Left lobe of liver (tissue), 2 donors: ENCODE measurements around the gene LRRC43. TPM values are rescaled to one million over a fixed set of nuclear protein-coding genes. Genes with fewer than 3 reads are reported as not detected.
A peak's percentile ranks its signal among the peaks of the same experiment; 100 is the strongest.

ENCODE experiments used
- ATAC-seq: fragments of 200-7000 bp; cut with Tn5 transposase; one replicate; pipeline ENCODE4 v1.9.1; 2020; ENCODE audit warnings: mild to moderate bottlenecking, moderate library complexity
- DNase-seq: peaks from one replicate; pipeline ENCODE4 v3.0.0-alpha.2; 2020; ENCODE audit warnings: low spot score
- total RNA-seq: library from RNA; stranded (reverse); gene quantifications from one replicate; pipeline ENCODE4 v1.2.1, GENCODE V29; 2021
- donor health status: DM: no; HTN: no; CAD: no; lungs with moderate emphysema.
- donor health status: DM: no; HTN: yes; CAD: no.

Gene LRRC43
- total RNA-seq, 1 donor from 2014 or later, result 0.35 TPM

- DNase-seq (no peak), ATAC-seq (no peak)
Measured at GRCh38 chr12:122208073-122208820, 25.3 kb downstream of the LRRC43 start.

- ATAC-seq (no peak), DNase-seq (no peak)
Measured at GRCh38 chr12:122215771-122216170, 32.8 kb downstream of the LRRC43 start.

GRCh38 chr12:122216445-122216844 lies 33.5 kb downstream of the LRRC43 start:
- no peak for ATAC-seq
- DNase-seq, result no peak

GRCh38 chr12:122225683-122226365 lies 42.9 kb downstream of the LRRC43 start, which contains the start of gene DIABLO:
TSS of gene DIABLO (minus strand) at chr12:122226052. CDS start at chr12:122226014, 38 bp downstream.
- ATAC-seq (peak; percentile 93), DNase-seq (peak; percentile 100)

GRCh38 chr12:122226366-122227125 lies 43.6 kb downstream of the LRRC43 start:
- ATAC-seq (no peak), DNase-seq (no peak)

GRCh38 chr12:122227341-122227740 lies 44.4 kb downstream of the LRRC43 start:
- ATAC-seq (no peak), DNase-seq (no peak)

GRCh38 chr12:122228092-122228491 lies 45.2 kb downstream of the LRRC43 start:
- DNase-seq (no peak), ATAC-seq (no peak)

GRCh38 chr12:122230798-122231197 lies 47.9 kb downstream of the LRRC43 start:
- ATAC-seq (no peak), DNase-seq (no peak)

- DNase-seq (no peak), ATAC-seq (no peak)
Measured at GRCh38 chr12:122232691-122233090, 49.8 kb downstream of the LRRC43 start.

GRCh38 chr12:122235741-122236140 lies 52.8 kb downstream of the LRRC43 start:
- ATAC-seq, result peak; percentile 94
- no peak for DNase-seq

- no peak for DNase-seq
- no peak for ATAC-seq
Measured at GRCh38 chr12:122238861-122239260, 55.9 kb downstream of the LRRC43 start.

- DNase-seq, result no peak
- ATAC-seq, result no peak
Measured at GRCh38 chr12:122243965-122244364, 61.0 kb downstream of the LRRC43 start.

GRCh38 chr12:122244565-122245371 lies 61.8 kb downstream of the LRRC43 start:
- DNase-seq (no peak), ATAC-seq (no peak)

- ATAC-seq, result no peak
Measured at GRCh38 chr12:122245553-122245952, 62.6 kb downstream of the LRRC43 start.

GRCh38 chr12:122250047-122250446 lies 67.1 kb downstream of the LRRC43 start:
- DNase-seq (no peak), ATAC-seq (no peak)

More at GRCh38 chr12:122245553-122245952, 62.6 kb downstream of the LRRC43 start:
- no peak for DNase-seq

GRCh38 chr12:122250536-122250935 lies 67.6 kb downstream of the LRRC43 start:
- ATAC-seq, result no peak
- no peak for DNase-seq
